HG02759 (cell line): ENCODE data around the gene MVB12B.
"Not testable (repeated sequence)": the region's sequence is repeated elsewhere in the genome, so short reads cannot be mapped to it uniquely, and the experiment has no call there.

Experiments used
- ATAC-seq: cut with Tn5 transposase; IDR thresholded peaks from one replicate; pipeline ENCODE4 v1.9.1; 2021; ENCODE audit warnings: mild to moderate bottlenecking, moderate library complexity; ENCODE audit not compliant: unreplicated experiment

The MVB12B gene

GRCh38 chr9:126464694-126465441, 138.2 kb downstream of the MVB12B start:
- no peak for ATAC-seq

GRCh38 chr9:126465977-126466376, 139.3 kb downstream of the MVB12B start:
- ATAC-seq: no peak

- ATAC-seq: no peak
These were observed 141.7 kb downstream of the MVB12B start for GRCh38 chr9:126468141-126468825.

- ATAC-seq: peak; percentile 48
These were observed 143.8 kb downstream of the MVB12B start for GRCh38 chr9:126470241-126470993.

- ATAC-seq: peak; percentile 76
These were observed 144.5 kb downstream of the MVB12B start for GRCh38 chr9:126471084-126471624.

GRCh38 chr9:126472198-126472947, 145.7 kb downstream of the MVB12B start:
- ATAC-seq: no peak

GRCh38 chr9:126472948-126473298, 146.3 kb downstream of the MVB12B start:
- ATAC-seq: no peak

GRCh38 chr9:126474206-126474765, 147.7 kb downstream of the MVB12B start:
- ATAC-seq: no peak

- no peak for ATAC-seq
These were observed 148.3 kb downstream of the MVB12B start for GRCh38 chr9:126474786-126475485.

- ATAC-seq: no peak
These were observed 149.4 kb downstream of the MVB12B start for GRCh38 chr9:126475933-126476555.

GRCh38 chr9:126477432-126477831, 150.8 kb downstream of the MVB12B start:
- ATAC-seq: not testable (repeated sequence)

- no peak for ATAC-seq
These were observed 151.8 kb downstream of the MVB12B start for GRCh38 chr9:126478216-126478981.

GRCh38 chr9:126479515-126479914, 152.9 kb downstream of the MVB12B start:
- ATAC-seq: no peak

- ATAC-seq: no peak
These were observed 154.2 kb downstream of the MVB12B start for GRCh38 chr9:126480813-126481212.

- ATAC-seq: no peak
These were observed 155.2 kb downstream of the MVB12B start for GRCh38 chr9:126481862-126482261.

- ATAC-seq: no peak
These were observed 155.9 kb downstream of the MVB12B start for GRCh38 chr9:126482361-126483044.

GRCh38 chr9:126483468-126484073, 156.9 kb downstream of the MVB12B start:
- ATAC-seq: no peak

GRCh38 chr9:126485662-126486061, 159.0 kb downstream of the MVB12B start:
- ATAC-seq: no peak
